Bronchial epithelial cell (primary cell): ENCODE measurements around the gene CCDC141. TPM values are rescaled to one million over a fixed set of nuclear protein-coding genes. Genes with fewer than 3 reads are reported as not detected.

Experiments used
- DNase-seq: peaks from one replicate; pipeline ENCODE4 v3.0.0-alpha.2; 2010; ENCODE audit warnings: low read depth
- FAIRE-seq: peaks from 2 replicates; lab custom pipeline; 2011; peaks lifted over from hg19 to GRCh38; lab: Jason Lieb, UNC
- H3K27me3 ChIP-seq: 2 replicates; pipeline ENCODE4 v1.5.1; 2011; ENCODE audit warnings: low read length; ENCODE audit not compliant: control insufficient read depth, insufficient read depth
- H3K36me3 ChIP-seq: 2 replicates; pipeline ENCODE4 v1.5.1; 2011; ENCODE audit warnings: low read length; ENCODE audit not compliant: control insufficient read depth, insufficient read depth
- H3K4me3 ChIP-seq: 2 replicates; pipeline ENCODE4 v1.5.1; 2011; ENCODE audit warnings: mild to moderate bottlenecking, low read depth, low read length, control low read depth
- total RNA-seq: library from RNA; depleted of rRNA; stranded (reverse); fragments of >200 nt; gene quantifications from 2 replicates; pipeline ENCODE4 v1.2.1, GENCODE V29; 2014
- TF ChIP-seq, protein P1 (sequence below): IDR thresholded peaks from 2 replicates; pipeline ENCODE4 v1.5.1; 2011; ENCODE audit warnings: mild to moderate bottlenecking, moderate library complexity, low read length, control low read depth, inconsistent platforms; ENCODE audit not compliant: insufficient read depth, severe bottlenecking

CCDC141 gene
- total RNA-seq, 1 donor from 2014 or later: not detected

DNA sequence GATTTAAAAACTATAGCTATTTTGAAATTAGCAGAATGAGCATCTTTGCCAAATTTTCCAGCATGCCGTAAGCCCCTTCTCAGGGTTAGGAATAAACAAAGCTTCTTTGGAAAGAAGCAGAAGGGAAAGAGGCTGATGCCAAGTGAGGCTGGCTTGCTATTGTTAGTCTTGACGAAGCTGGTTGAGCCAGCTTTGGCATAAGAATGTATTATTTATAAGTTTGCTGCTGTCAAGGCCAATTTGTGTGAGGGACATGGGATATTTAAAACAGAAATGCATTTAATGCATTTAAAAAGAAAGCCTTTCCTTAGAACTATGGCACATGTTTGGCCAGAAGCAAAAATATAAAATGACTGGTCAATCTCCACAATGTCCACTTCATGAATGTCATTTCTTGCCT, 190.2 kb downstream of the CCDC141 start:
- FAIRE-seq (no peak), DNase-seq (no peak)
- Histone ChIP-seq H3K36me3 (no peaks in the 10 kb centered on the region), H3K4me3 (no peak overlapping the region), H3K27me3 (no peaks in the 10 kb centered on the region)
- TF ChIP-seq, protein P1, sequence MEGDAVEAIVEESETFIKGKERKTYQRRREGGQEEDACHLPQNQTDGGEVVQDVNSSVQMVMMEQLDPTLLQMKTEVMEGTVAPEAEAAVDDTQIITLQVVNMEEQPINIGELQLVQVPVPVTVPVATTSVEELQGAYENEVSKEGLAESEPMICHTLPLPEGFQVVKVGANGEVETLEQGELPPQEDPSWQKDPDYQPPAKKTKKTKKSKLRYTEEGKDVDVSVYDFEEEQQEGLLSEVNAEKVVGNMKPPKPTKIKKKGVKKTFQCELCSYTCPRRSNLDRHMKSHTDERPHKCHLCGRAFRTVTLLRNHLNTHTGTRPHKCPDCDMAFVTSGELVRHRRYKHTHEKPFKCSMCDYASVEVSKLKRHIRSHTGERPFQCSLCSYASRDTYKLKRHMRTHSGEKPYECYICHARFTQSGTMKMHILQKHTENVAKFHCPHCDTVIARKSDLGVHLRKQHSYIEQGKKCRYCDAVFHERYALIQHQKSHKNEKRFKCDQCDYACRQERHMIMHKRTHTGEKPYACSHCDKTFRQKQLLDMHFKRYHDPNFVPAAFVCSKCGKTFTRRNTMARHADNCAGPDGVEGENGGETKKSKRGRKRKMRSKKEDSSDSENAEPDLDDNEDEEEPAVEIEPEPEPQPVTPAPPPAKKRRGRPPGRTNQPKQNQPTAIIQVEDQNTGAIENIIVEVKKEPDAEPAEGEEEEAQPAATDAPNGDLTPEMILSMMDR: no peak

DNA sequence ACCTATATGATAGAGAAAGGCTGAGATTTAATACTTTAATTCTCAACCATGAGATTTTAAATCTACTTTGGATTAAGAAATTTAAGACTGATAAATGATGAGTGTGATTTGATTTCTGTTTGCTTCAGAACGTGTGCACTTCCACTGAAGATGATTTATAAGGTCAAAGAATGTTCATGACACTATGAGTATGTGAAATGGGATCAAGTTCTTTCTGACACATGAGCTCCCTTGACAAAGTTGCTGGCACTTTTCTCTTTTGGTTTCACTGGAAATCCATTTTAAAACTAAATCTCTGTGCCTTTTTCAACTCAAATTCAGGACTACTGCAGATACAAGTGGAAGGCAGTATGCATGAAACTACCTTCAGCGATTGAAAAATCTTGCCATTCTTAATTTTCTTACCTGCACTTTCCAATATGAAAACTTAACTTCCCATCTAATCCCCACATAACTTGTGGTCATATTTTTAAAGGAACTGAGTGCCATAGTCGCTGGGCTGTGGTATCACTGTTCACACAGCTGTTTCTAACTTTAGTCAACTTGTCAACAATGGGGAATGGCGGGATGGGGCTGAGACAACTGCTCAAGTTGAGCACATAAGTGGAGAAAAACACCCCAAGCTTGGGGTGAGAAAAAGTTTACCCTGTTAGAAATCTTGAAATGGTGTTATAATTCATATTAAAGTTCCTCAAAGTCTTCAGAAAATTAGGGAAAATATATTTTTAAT, 190.9 kb downstream of the CCDC141 start:
- H3K36me3 ChIP-seq: no peaks in the 10 kb centered on the region
- TF ChIP-seq, protein P1: no peak
- no peak for FAIRE-seq
- H3K27me3 ChIP-seq: no peaks in the 10 kb centered on the region
- H3K4me3 ChIP-seq: no peak overlapping the region
- no peak for DNase-seq

DNA sequence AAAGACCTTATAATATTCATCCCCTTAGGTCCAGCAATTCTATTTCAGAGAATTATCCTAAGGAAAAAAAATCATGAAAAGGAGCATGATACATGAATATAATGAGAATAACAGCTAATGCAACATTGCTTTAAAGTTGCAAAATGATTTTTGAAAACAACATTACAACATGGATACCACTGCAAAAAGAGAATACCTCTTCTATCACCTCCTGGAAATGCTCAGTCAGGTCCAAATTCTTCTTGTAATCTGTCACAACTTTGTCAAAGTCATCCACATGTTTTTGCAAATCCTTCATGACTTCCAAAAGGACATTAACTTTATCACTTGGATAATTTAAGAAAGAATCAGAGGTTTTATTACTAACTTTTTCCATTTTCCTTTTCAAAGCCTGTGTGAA, 194.8 kb downstream of the CCDC141 start:
- DNase-seq (no peak), FAIRE-seq (no peak)
- Histone ChIP-seq H3K4me3 (no peak overlapping the region), H3K36me3 (no peaks in the 10 kb centered on the region), H3K27me3 (no peaks in the 10 kb centered on the region)
- TF ChIP-seq, protein P1: no peak

DNA sequence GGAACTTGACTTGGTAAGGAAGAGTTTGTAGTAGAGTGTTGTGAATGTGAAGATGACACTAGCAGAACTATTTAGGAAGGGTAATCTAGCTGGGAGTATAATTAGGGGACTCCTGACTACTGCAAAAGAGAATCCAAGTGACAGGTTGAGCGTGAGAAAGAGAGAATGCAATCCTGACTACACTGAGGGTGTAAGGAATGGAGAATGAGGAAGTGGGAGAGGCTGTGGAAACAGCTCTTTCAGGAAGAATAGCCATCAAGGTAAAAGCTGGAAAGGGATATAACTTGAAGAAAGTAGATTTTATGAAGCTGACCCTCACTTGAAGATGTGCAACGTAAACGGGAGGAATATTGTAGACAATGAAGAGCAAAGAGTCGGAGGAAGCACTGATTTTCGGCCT, 201.6 kb downstream of the CCDC141 start:
- TF ChIP-seq, protein P1: no peak
- Histone ChIP-seq H3K27me3 (no peaks in the 10 kb centered on the region), H3K4me3 (no peak overlapping the region), H3K36me3 (no peaks in the 10 kb centered on the region)
- DNase-seq: no peak
- no peak for FAIRE-seq

DNA sequence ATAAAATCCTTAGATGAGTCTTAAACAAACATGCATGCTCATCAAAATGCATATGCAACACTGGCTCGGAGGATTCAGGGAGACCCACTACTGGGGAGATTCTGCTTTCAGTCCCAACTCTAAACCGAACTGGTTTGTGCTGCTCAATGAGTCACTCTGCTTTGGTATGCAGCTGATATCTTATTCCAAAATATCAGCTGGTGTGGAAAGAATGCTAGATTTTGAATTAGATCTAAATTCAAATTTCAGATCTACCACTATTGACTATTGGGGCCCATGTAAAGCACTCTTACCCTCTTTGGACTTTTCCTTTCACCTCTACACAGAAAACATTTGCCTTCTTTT, 203.5 kb downstream of the CCDC141 start:
- no peak for FAIRE-seq
- DNase-seq: no peak
- TF ChIP-seq, protein P1: no peak
- H3K4me3 ChIP-seq: no peak overlapping the region
- H3K36me3 ChIP-seq: no peaks in the 10 kb centered on the region
- no peaks in the 10 kb centered on the region for H3K27me3 ChIP-seq
